ENCODE results near the gene RAB19. TPM values are rescaled to one million over a fixed set of nuclear protein-coding genes. Genes with fewer than 3 reads are reported as not detected.

Gene RAB19
- total and polyA plus RNA-seq, 10 of the 15 experiments (the other 5 are each of a cell fraction or from before 2014, with no cell fraction given): 0.14 to 1.0 (median 0.23) TPM; not detected in 5

- no peak for TF ChIP-seq ZNF384 (IDR thresholded peaks at IDR 0.05; ENCODE audit: borderline replicate concordance, low read depth, low read length)
- no peak for TF ChIP-seq ZBTB11 (CRISPR knock-in tag; IDR thresholded peaks at IDR 0.05)
- no peak for TF ChIP-seq E2F4 (IDR thresholded peaks at IDR 0.05; ENCODE audit: low read depth, low read length)
- no peak for TF ChIP-seq ZNF207 (IDR thresholded peaks at IDR 0.05; ENCODE audit: borderline replicate concordance)
Observed at GRCh38 chr7:140458201-140458600, 54.3 kb downstream of the RAB19 start (continued).

- H3K9ac ChIP-seq (ENCODE audit: control insufficient read depth, insufficient read depth, low read length): no peak overlapping the region
- BruUV-seq (replicated peaks): TSS peak; percentile 11
- ATAC-seq: no peak
- no peak for DNase-seq (ENCODE audit: low read depth, low spot score)
- ChIA-PET CTCF (no interaction called here), SMC1A (ENCODE audit: uncharacterized antibody, unreplicated experiment) (no interaction called here), RAD21 (ENCODE audit: unreplicated experiment) (no interaction called here), POLR2A (no interaction called here)
- FAIRE-seq: no peak
- intact Hi-C loops (cut with micrococcal nuclease; ENCODE audit: unreplicated experiment) (no loop called here), in situ Hi-C loops (cut with MboI) (no loop called here)
- H3K27me3 ChIP-seq (replicated peaks in 1 of 2; ENCODE audit: control insufficient read depth in 2 of 2, insufficient read depth in 2 of 2, low read length in 1 of 2): no peaks in the 10 kb centered on the region
- peaks cover 8 to 21% of the 10 kb centered on the region in 2 experiments for H3K36me3 ChIP-seq (ENCODE audit: control insufficient read depth in 2 of 2, insufficient read depth in 2 of 2, low read length in 1 of 2)
- no peak for TF ChIP-seq POLR2AphosphoS2 (IDR thresholded peaks at IDR 0.05; ENCODE audit: low read depth, low read length)
- TF ChIP-seq EZH2 (IDR thresholded peaks at IDR 0.05; ENCODE audit: borderline replicate concordance, control insufficient read depth, low read depth, low read length): no peak
- H3K27ac ChIP-seq (ENCODE audit: control insufficient read depth, insufficient read depth): no peak overlapping the region
- no peak overlapping the region for H3K4me3 ChIP-seq
- H2AFZ ChIP-seq (ENCODE audit: control insufficient read depth, low read depth, low read length): no peak overlapping the region
- H3K9me3 ChIP-seq (replicated peaks; ENCODE audit: control insufficient read depth, insufficient read depth, low read length): no peaks in the 10 kb centered on the region
- H3K4me1 ChIP-seq (ENCODE audit: control insufficient read depth, insufficient read depth, low read length): no peaks in the 10 kb centered on the region
- WGBS (ENCODE audit: insufficient coverage, insufficient replicate concordance, low lambda C conversion rate, missing lambda C conversion rate): 98% methylated on average over 8 of the region's 8 CpGs
- no peak overlapping the region for H3K4me2 ChIP-seq (ENCODE audit: control insufficient read depth, insufficient read depth)
- no peaks in the 10 kb centered on the region for H4K20me1 ChIP-seq (ENCODE audit: control insufficient read depth, insufficient read depth)
- H3K79me2 ChIP-seq (ENCODE audit: control insufficient read depth, insufficient read depth, low read length): no peaks in the 10 kb centered on the region
Observed at GRCh38 chr7:140458916-140459315, 55.1 kb downstream of the RAB19 start.
